ENCODE measurements around the gene FAM168A.
"Not testable (repeated sequence)": the region's sequence is repeated elsewhere in the genome, so short reads cannot be mapped to it uniquely, and the experiment has no call there.

The FAM168A gene

GRCh38 chr11:73585834-73586575 is 11.9 kb downstream of the FAM168A start:
- H3K27me3 ChIP-seq (ENCODE audit: control insufficient read depth, insufficient read depth, low read length): no peaks in the 10 kb centered on the region
- no peak overlapping the region for H3K27ac ChIP-seq (ENCODE audit: low read depth, low read length)
- no peak overlapping the region for H3K9ac ChIP-seq (ENCODE audit: low read length)
- H3K4me3 ChIP-seq (ENCODE audit: low read length): no peak overlapping the region
- H3K36me3 ChIP-seq (ENCODE audit: control insufficient read depth, insufficient read depth, low read length): no peaks in the 10 kb centered on the region
- no peaks in the 10 kb centered on the region for H3K4me1 ChIP-seq (ENCODE audit: control insufficient read depth, insufficient read depth, low read length)

- Histone ChIP-seq H3K36me3 (ENCODE audit: control insufficient read depth, insufficient read depth, low read length) (no peaks in the 10 kb centered on the region), H3K4me3 (ENCODE audit: low read length) (no peak overlapping the region), H3K9ac (ENCODE audit: low read length) (no peak overlapping the region), H3K27me3 (ENCODE audit: control insufficient read depth, insufficient read depth, low read length) (no peaks in the 10 kb centered on the region), H3K27ac (ENCODE audit: low read depth, low read length) (no peak overlapping the region), H3K4me1 (ENCODE audit: control insufficient read depth, insufficient read depth, low read length) (no peaks in the 10 kb centered on the region)
These were observed 13.1 kb downstream of the FAM168A start for GRCh38 chr11:73584831-73585230.

GRCh38 chr11:73582653-73583052 is 15.3 kb downstream of the FAM168A start:
- Histone ChIP-seq H3K27me3 (ENCODE audit: control insufficient read depth, insufficient read depth, low read length) (no peaks in the 10 kb centered on the region), H3K4me1 (ENCODE audit: control insufficient read depth, insufficient read depth, low read length) (no peaks in the 10 kb centered on the region), H3K27ac (ENCODE audit: low read depth, low read length) (no peak overlapping the region), H3K4me3 (ENCODE audit: low read length) (no peak overlapping the region), H3K9ac (ENCODE audit: low read length) (no peak overlapping the region), H3K36me3 (ENCODE audit: control insufficient read depth, insufficient read depth, low read length) (peaks cover 2% of the 10 kb centered on the region)

- H3K4me1 ChIP-seq (ENCODE audit: control insufficient read depth, insufficient read depth, low read length); H3K9ac ChIP-seq (ENCODE audit: low read length); H3K27me3 ChIP-seq (ENCODE audit: control insufficient read depth, insufficient read depth, low read length); H3K27ac ChIP-seq (ENCODE audit: low read depth, low read length); H3K36me3 ChIP-seq (ENCODE audit: control insufficient read depth, insufficient read depth, low read length); H3K4me3 ChIP-seq (ENCODE audit: low read length): not testable (repeated sequence)
These were observed 17.2 kb downstream of the FAM168A start for GRCh38 chr11:73580749-73581148.

GRCh38 chr11:73579641-73580434 is 18.1 kb downstream of the FAM168A start:
- no peak overlapping the region for H3K27ac ChIP-seq (ENCODE audit: low read depth, low read length)
- no peak overlapping the region for H3K9ac ChIP-seq (ENCODE audit: low read length)
- no peaks in the 10 kb centered on the region for H3K4me1 ChIP-seq (ENCODE audit: control insufficient read depth, insufficient read depth, low read length)
- H3K27me3 ChIP-seq (ENCODE audit: control insufficient read depth, insufficient read depth, low read length): no peaks in the 10 kb centered on the region
- no peak overlapping the region for H3K4me3 ChIP-seq (ENCODE audit: low read length)
- H3K36me3 ChIP-seq (ENCODE audit: control insufficient read depth, insufficient read depth, low read length): peaks cover 2% of the 10 kb centered on the region

- no peak overlapping the region for H3K4me3 ChIP-seq (ENCODE audit: low read length)
- no peak overlapping the region for H3K27ac ChIP-seq (ENCODE audit: low read depth, low read length)
- H3K36me3 ChIP-seq (ENCODE audit: control insufficient read depth, insufficient read depth, low read length): peaks cover 2% of the 10 kb centered on the region
- no peak overlapping the region for H3K9ac ChIP-seq (ENCODE audit: low read length)
- no peaks in the 10 kb centered on the region for H3K4me1 ChIP-seq (ENCODE audit: control insufficient read depth, insufficient read depth, low read length)
- no peaks in the 10 kb centered on the region for H3K27me3 ChIP-seq (ENCODE audit: control insufficient read depth, insufficient read depth, low read length)
These were observed 19.2 kb downstream of the FAM168A start for GRCh38 chr11:73578592-73579185.

- no peak overlapping the region for H3K27ac ChIP-seq (ENCODE audit: low read depth, low read length)
- H3K36me3 ChIP-seq (ENCODE audit: control insufficient read depth, insufficient read depth, low read length): peaks cover 2% of the 10 kb centered on the region
- H3K4me3 ChIP-seq (ENCODE audit: low read length): no peak overlapping the region
- no peak overlapping the region for H3K9ac ChIP-seq (ENCODE audit: low read length)
- no peaks in the 10 kb centered on the region for H3K27me3 ChIP-seq (ENCODE audit: control insufficient read depth, insufficient read depth, low read length)
- H3K4me1 ChIP-seq (ENCODE audit: control insufficient read depth, insufficient read depth, low read length): no peaks in the 10 kb centered on the region
These were observed 20.4 kb downstream of the FAM168A start for GRCh38 chr11:73577496-73577917.

- no peak overlapping the region for H3K4me3 ChIP-seq (ENCODE audit: low read length)
- H3K27me3 ChIP-seq (ENCODE audit: control insufficient read depth, insufficient read depth, low read length): no peaks in the 10 kb centered on the region
- H3K4me1 ChIP-seq (ENCODE audit: control insufficient read depth, insufficient read depth, low read length): no peaks in the 10 kb centered on the region
- H3K27ac ChIP-seq (ENCODE audit: low read depth, low read length): no peak overlapping the region
- H3K36me3 ChIP-seq (ENCODE audit: control insufficient read depth, insufficient read depth, low read length): peaks cover 2% of the 10 kb centered on the region
- H3K9ac ChIP-seq (ENCODE audit: low read length): no peak overlapping the region
These were observed 21.7 kb downstream of the FAM168A start for GRCh38 chr11:73576185-73576614.

- H3K4me1 ChIP-seq (ENCODE audit: control insufficient read depth, insufficient read depth, low read length); H3K27me3 ChIP-seq (ENCODE audit: control insufficient read depth, insufficient read depth, low read length): not testable (repeated sequence)
These were observed 25.9 kb downstream of the FAM168A start for GRCh38 chr11:73571982-73572381.

GRCh38 chr11:73570415-73571114 is 27.3 kb downstream of the FAM168A start:
- Histone ChIP-seq H3K4me1 (ENCODE audit: control insufficient read depth, insufficient read depth, low read length) (no peaks in the 10 kb centered on the region), H3K27me3 (ENCODE audit: control insufficient read depth, insufficient read depth, low read length) (no peaks in the 10 kb centered on the region), H3K27ac (ENCODE audit: low read depth, low read length) (no peak overlapping the region), H3K36me3 (ENCODE audit: control insufficient read depth, insufficient read depth, low read length) (no peaks in the 10 kb centered on the region), H3K9ac (ENCODE audit: low read length) (no peak overlapping the region), H3K4me3 (ENCODE audit: low read length) (no peak overlapping the region)

More at GRCh38 chr11:73571982-73572381, 25.9 kb downstream of the FAM168A start:
- H3K36me3 ChIP-seq (ENCODE audit: control insufficient read depth, insufficient read depth, low read length); H3K4me3 ChIP-seq (ENCODE audit: low read length); H3K9ac ChIP-seq (ENCODE audit: low read length); H3K27ac ChIP-seq (ENCODE audit: low read depth, low read length): not testable (repeated sequence)

GRCh38 chr11:73566977-73567755 is 30.7 kb downstream of the FAM168A start:
- no peaks in the 10 kb centered on the region for H3K4me1 ChIP-seq (ENCODE audit: control insufficient read depth, insufficient read depth, low read length)
- H3K36me3 ChIP-seq (ENCODE audit: control insufficient read depth, insufficient read depth, low read length): no peaks in the 10 kb centered on the region
- no peak overlapping the region for H3K27ac ChIP-seq (ENCODE audit: low read depth, low read length)
- H3K4me3 ChIP-seq (ENCODE audit: low read length): no peak overlapping the region
- no peak overlapping the region for H3K9ac ChIP-seq (ENCODE audit: low read length)
- H3K27me3 ChIP-seq (ENCODE audit: control insufficient read depth, insufficient read depth, low read length): no peaks in the 10 kb centered on the region
